GM18858 (cell line): ENCODE data around the gene FAM174A.
A peak's percentile ranks its signal among the peaks of the same experiment; 100 is the strongest.
"Not testable (repeated sequence)": the region's sequence is repeated elsewhere in the genome, so short reads cannot be mapped to it uniquely, and the experiment has no call there.

Source experiments
- ATAC-seq: cut with Tn5 transposase; IDR thresholded peaks from one replicate; pipeline ENCODE4 v1.9.1; 2021; ENCODE audit not compliant: unreplicated experiment

FAM174A gene

DNA sequence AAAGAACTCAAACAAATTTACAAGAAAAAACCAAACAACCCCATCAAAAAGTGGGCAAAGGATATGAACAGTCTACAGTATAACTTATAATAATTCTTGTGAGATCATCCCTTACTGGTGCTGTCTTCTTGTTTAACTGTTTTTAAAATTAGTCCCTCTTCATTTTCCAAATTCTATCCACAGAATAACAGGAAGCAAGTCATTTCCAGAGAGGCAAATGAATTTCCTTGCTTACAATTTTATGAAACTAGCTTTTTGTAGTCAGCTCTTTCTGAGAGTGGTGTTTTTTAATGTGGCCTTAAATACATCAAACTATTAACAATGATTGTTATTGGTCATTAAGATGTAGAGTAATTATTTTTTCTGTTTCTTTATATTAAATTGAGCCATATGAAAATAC lies 40.6 kb downstream of the FAM174A start:
- ATAC-seq = no peak

DNA sequence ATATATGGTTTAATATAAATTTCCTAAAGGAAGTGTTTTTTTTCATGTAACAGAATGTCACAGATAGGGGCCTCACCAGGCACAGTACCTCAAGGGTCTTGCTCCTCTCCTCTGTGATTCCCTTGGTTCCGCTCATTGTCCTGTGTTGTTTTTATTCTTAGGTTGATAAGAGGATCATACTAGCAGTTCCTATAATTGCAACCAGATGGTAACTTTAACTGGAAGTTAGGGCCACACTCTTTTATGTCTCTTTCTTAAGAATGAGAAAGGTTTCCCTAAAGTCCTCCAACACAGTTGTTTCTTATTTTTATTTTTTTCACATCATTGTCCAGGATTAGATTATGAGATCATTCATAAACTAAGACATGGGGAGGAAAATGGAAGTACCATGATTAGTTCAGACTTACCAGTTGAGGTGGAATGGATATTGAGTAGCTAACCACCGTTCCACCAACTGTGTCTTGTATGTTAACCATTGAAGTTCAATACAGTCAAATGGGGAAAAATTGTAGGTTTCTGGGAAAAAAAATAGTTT lies 41.1 kb downstream of the FAM174A start:
- no peak for ATAC-seq

GRCh38 chr5:100577506-100577905 lies 42.3 kb downstream of the FAM174A start:
- ATAC-seq = no peak

GRCh38 chr5:100584069-100584468 lies 48.9 kb downstream of the FAM174A start:
- peak; percentile 95 for ATAC-seq

DNA sequence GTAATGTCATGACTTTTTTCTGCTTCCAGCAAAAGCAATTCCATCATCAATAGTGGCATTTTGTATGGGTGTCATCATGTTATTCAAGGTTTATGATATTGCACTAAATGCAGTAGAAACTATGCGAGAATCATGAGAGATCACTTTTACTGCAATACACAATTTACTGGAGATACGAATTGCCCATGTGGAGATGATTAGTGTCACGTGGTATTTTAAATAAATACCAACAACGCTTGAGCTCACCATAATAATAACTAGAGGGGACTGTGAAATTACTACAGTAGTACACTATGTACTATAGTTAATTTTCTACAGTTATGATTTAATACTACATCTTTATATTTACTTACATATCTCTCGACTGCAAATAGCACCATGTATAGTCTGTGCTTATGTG lies 49.7 kb downstream of the FAM174A start:
- ATAC-seq = no peak

GRCh38 chr5:100590867-100591266 lies 55.7 kb downstream of the FAM174A start:
- ATAC-seq = no peak

GRCh38 chr5:100595152-100595811 lies 60.1 kb downstream of the FAM174A start:
- no peak for ATAC-seq

- no peak for ATAC-seq
These were observed 60.6 kb downstream of the FAM174A start for GRCh38 chr5:100595812-100596173.

- no peak for ATAC-seq
These were observed 63.3 kb downstream of the FAM174A start for GRCh38 chr5:100598446-100598845.

- no peak for ATAC-seq
These were observed 65.3 kb downstream of the FAM174A start for GRCh38 chr5:100600298-100600994.

DNA sequence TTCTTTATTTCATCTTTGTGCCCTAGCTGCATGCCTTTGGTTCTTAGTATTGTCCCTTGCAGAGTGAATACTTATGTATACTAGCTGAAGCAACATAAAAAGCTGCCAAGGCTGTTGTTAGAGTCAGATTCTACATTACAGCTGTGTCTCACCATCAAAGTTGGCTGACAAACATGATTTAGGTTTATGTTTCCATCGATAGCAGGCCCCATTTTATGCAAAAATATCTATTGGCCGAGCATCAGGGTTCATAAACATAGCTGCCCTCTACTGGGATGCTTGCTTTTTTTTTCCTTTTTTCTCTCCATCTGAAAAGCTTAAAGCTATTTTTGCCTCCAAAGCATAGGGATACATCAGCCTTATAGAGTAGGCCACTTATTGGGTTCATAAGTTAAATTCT lies 68.0 kb downstream of the FAM174A start:
- ATAC-seq = no peak

DNA sequence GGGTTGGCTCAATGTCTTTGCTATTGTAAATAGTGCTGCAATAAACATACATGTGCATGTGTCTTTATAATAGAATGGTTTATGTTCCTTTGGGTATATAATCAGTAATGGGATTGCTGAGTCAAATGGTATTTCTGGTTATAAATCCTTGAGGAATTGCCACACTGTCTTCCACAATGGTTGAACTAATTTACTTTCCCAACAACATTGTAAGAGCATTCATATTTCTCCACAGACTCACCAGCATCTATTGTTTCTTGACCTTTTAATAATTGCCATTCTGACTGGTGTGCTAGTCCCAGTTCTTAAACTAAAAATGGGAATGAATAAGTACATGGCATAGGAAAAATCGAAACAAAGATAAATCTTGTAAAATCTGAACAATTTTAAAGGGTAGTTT lies 68.8 kb downstream of the FAM174A start:
- ATAC-seq = not testable (repeated sequence)

GRCh38 chr5:100609594-100609993 lies 74.4 kb downstream of the FAM174A start:
- ATAC-seq = no peak

- ATAC-seq = no peak
These were observed 79.1 kb downstream of the FAM174A start for GRCh38 chr5:100614308-100614707.

DNA sequence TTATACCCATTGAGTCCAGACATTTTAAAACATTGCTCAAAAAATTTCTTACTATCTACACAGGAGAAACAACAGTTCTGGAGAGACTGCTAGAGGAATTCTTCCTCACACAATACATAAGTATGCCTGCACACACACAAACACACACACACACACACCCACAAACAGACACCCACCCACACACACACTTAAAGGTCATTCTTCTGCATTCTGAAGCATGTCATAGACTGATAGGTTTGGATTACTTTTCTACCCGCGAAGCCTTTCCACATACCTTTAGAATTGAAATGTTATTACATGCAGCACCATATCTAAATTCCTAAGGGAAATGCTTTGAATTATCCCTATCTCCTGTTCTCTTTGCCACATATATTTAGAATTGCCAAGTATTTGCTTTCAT lies 80.2 kb downstream of the FAM174A start:
- no peak for ATAC-seq

DNA sequence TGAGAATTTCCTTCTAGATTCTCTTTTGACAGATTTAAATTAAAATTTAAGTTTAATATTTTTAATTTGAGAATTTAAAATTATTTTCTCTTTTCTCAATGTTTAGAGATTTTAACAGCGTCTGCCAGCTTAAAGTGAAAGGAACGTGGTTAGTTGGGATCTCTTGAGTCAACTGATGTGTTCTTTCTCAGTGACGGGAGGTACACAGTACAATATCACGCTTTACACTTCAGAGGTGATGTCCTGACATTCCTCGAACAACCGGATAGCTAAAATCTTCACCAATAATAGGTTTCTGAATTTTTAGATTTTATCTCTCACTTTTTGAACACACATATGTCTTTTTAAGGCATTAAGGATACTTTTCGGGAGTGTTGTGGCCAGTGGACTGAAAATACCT lies 81.1 kb downstream of the FAM174A start:
- no peak for ATAC-seq

GRCh38 chr5:100616981-100617380 lies 81.8 kb downstream of the FAM174A start:
- ATAC-seq = no peak

DNA sequence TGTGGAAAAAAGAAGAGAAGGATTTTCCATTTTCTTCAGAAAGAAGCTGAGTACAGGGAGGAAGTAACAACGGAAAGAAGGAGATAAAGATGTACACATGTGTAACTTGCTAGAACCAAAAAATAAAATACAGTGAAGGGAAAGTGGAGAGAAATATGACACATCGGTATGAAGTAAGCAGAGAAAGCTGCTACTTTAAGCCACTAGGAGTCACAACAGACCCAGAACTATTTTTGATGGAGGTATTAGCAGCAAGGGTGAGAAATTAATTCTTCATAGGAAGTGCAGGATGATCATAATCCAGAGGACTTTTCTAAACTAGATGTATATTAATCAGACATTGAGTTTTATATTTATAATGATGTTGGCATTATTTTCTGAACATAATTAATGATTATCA lies 88.5 kb downstream of the FAM174A start:
- peak; percentile 92 for ATAC-seq

GRCh38 chr5:100634937-100635534 lies 99.9 kb downstream of the FAM174A start:
- peak; percentile 86 for ATAC-seq
